Measurements from ENCODE around the gene ZNF580.

GRCh38 chr19:55641426-55642152 is 787 bp downstream of the ZNF580 start:
- TF ChIP-seq RELA (CRISPR knock-in tag; IDR thresholded peaks at IDR 0.05; ENCODE audit: borderline replicate concordance) = no peak
- no peak for TF ChIP-seq NR1H2 (CRISPR knock-in tag; IDR thresholded peaks at IDR 0.05)
- TF ChIP-seq, protein P1, sequence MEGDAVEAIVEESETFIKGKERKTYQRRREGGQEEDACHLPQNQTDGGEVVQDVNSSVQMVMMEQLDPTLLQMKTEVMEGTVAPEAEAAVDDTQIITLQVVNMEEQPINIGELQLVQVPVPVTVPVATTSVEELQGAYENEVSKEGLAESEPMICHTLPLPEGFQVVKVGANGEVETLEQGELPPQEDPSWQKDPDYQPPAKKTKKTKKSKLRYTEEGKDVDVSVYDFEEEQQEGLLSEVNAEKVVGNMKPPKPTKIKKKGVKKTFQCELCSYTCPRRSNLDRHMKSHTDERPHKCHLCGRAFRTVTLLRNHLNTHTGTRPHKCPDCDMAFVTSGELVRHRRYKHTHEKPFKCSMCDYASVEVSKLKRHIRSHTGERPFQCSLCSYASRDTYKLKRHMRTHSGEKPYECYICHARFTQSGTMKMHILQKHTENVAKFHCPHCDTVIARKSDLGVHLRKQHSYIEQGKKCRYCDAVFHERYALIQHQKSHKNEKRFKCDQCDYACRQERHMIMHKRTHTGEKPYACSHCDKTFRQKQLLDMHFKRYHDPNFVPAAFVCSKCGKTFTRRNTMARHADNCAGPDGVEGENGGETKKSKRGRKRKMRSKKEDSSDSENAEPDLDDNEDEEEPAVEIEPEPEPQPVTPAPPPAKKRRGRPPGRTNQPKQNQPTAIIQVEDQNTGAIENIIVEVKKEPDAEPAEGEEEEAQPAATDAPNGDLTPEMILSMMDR (IDR thresholded peaks at IDR 0.05) = no peak
- no peak for TF ChIP-seq CREM (CRISPR knock-in tag; IDR thresholded peaks at IDR 0.05)
- TF ChIP-seq ESRRA (CRISPR knock-in tag; IDR thresholded peaks at IDR 0.05; ENCODE audit: borderline replicate concordance) = no peak; the same call in 1 of the 2 replicates
- no peak for TF ChIP-seq CREB1 (CRISPR knock-in tag; IDR thresholded peaks at IDR 0.05)
- TF ChIP-seq JUN (CRISPR knock-in tag; IDR thresholded peaks at IDR 0.05) = no peak
- no peak for TF ChIP-seq ZNF396 (CRISPR knock-in tag; IDR thresholded peaks at IDR 0.05; ENCODE audit: borderline replicate concordance)
- TF ChIP-seq, protein P2, sequence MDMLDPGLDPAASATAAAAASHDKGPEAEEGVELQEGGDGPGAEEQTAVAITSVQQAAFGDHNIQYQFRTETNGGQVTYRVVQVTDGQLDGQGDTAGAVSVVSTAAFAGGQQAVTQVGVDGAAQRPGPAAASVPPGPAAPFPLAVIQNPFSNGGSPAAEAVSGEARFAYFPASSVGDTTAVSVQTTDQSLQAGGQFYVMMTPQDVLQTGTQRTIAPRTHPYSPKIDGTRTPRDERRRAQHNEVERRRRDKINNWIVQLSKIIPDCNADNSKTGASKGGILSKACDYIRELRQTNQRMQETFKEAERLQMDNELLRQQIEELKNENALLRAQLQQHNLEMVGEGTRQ (CRISPR knock-in tag; IDR thresholded peaks at IDR 0.05) = no peak

Data from WTC11 (cell line).